ENCODE measurements around the gene RGCC. TPM values are rescaled to one million over a fixed set of nuclear protein-coding genes. Genes with fewer than 3 reads are reported as not detected.

The RGCC gene
- total and polyA plus RNA-seq, 9 donors = 1.7 to 62.2 (median 5.2) TPM

- H3K4me3 ChIP-seq = no peak overlapping the region
- no peak for TF ChIP-seq EP300 (IDR thresholded peaks at IDR 0.05)
- H3K4me1 ChIP-seq (ENCODE audit: insufficient read depth) = no peaks in the 10 kb centered on the region
- H3K36me3 ChIP-seq = no peaks in the 10 kb centered on the region
- no peak for DNase-seq
- H3K27me3 ChIP-seq = no peaks in the 10 kb centered on the region
- H3K9me3 ChIP-seq = no peaks in the 10 kb centered on the region
- no peak overlapping the region for H3K27ac ChIP-seq
- intact Hi-C loops (cut with DNase I) = no loop called here
- 91 to 95% (median 92%) methylated on average over 11 of the region's 11 CpGs for WGBS, 3 donors
Observed at GRCh38 chr13:41513600-41513999, 56.2 kb downstream of the RGCC start.

GRCh38 chr13:41514853-41515395, 57.6 kb downstream of the RGCC start:
- Histone ChIP-seq H3K4me1 (ENCODE audit: insufficient read depth) (no peaks in the 10 kb centered on the region), H3K9me3 (no peaks in the 10 kb centered on the region), H3K27ac (no peak overlapping the region), H3K36me3 (no peaks in the 10 kb centered on the region), H3K4me3 (no peak overlapping the region), H3K27me3 (no peaks in the 10 kb centered on the region)
- TF ChIP-seq CTCF (IDR thresholded peaks at IDR 0.05) = no peak
- TF ChIP-seq POLR2A (IDR thresholded peaks at IDR 0.05) = no peak
- TF ChIP-seq EP300 (IDR thresholded peaks at IDR 0.05) = no peak
- no peak for DNase-seq
- whole genome bisulfite sequencing, 3 donors = 86 to 90% (median 89%) methylated on average over 7 of the region's 7 CpGs
- intact Hi-C loops (cut with DNase I) = no loop called here

GRCh38 chr13:41515491-41516139, 58.3 kb downstream of the RGCC start:
- DNase-seq = no peak
- no peak overlapping the region for H3K27ac ChIP-seq
- no peak overlapping the region for H3K4me3 ChIP-seq
- H3K4me1 ChIP-seq (ENCODE audit: insufficient read depth) = no peaks in the 10 kb centered on the region
- intact Hi-C loops (cut with DNase I) = no loop called here
- no peaks in the 10 kb centered on the region for H3K9me3 ChIP-seq
- no peaks in the 10 kb centered on the region for H3K36me3 ChIP-seq
- 88 to 92% (median 89%) methylated on average over 15 of the region's 15 CpGs for WGBS, 3 donors
- TF ChIP-seq POLR2A (IDR thresholded peaks at IDR 0.05) (no peak), CTCF (IDR thresholded peaks at IDR 0.05) (no peak), EP300 (IDR thresholded peaks at IDR 0.05) (no peak)
- H3K27me3 ChIP-seq = no peaks in the 10 kb centered on the region

- no peaks in the 10 kb centered on the region for H3K4me1 ChIP-seq (ENCODE audit: insufficient read depth)
- no peaks in the 10 kb centered on the region for H3K36me3 ChIP-seq
- no peak for DNase-seq
- intact Hi-C loops (cut with DNase I) = no loop called here
- no peak overlapping the region for H3K27ac ChIP-seq
- no peaks in the 10 kb centered on the region for H3K9me3 ChIP-seq
- no peaks in the 10 kb centered on the region for H3K27me3 ChIP-seq
- TF ChIP-seq CTCF (IDR thresholded peaks at IDR 0.05) = no peak
- no peak for TF ChIP-seq POLR2A (IDR thresholded peaks at IDR 0.05)
- no peak for TF ChIP-seq EP300 (IDR thresholded peaks at IDR 0.05)
- no peak overlapping the region for H3K4me3 ChIP-seq
- 96 to 99% (median 97%) methylated on average over 3 of the region's 3 CpGs for WGBS, 3 donors
Observed at GRCh38 chr13:41516166-41516565, 58.8 kb downstream of the RGCC start.

GRCh38 chr13:41516760-41517159, 59.4 kb downstream of the RGCC start:
- intact Hi-C loops (cut with DNase I) = no loop called here
- no peaks in the 10 kb centered on the region for H3K27me3 ChIP-seq
- TF ChIP-seq POLR2A (IDR thresholded peaks at IDR 0.05) (no peak), EP300 (IDR thresholded peaks at IDR 0.05) (no peak), CTCF (IDR thresholded peaks at IDR 0.05) (no peak)

More at GRCh38 chr13:41516760-41517159, 59.4 kb downstream of the RGCC start:
- no peaks in the 10 kb centered on the region for H3K4me1 ChIP-seq (ENCODE audit: insufficient read depth)
- WGBS, 3 donors = 88 to 94% (median 90%) methylated on average over 4 of the region's 4 CpGs
- no peak overlapping the region for H3K4me3 ChIP-seq
- DNase-seq = no peak
- H3K27ac ChIP-seq = no peak overlapping the region
- no peaks in the 10 kb centered on the region for H3K9me3 ChIP-seq
- H3K36me3 ChIP-seq = no peaks in the 10 kb centered on the region
